ENCODE results near the gene UGT1A8.
"Not testable (repeated sequence)": the region's sequence is repeated elsewhere in the genome, so short reads cannot be mapped to it uniquely, and the experiment has no call there.

UGT1A8 gene

GRCh38 chr2:233583217-233583965, 34.0 kb upstream of the UGT1A8 start:
- not testable (repeated sequence) for H3K9ac ChIP-seq (ENCODE audit: low read length); H3K4me2 ChIP-seq (ENCODE audit: low read length); H3K27ac ChIP-seq (ENCODE audit: low read depth, low read length, poor library complexity, severe bottlenecking); H3K36me3 ChIP-seq (ENCODE audit: insufficient read depth, low read length); H3K9me2 ChIP-seq (ENCODE audit: low read depth, low read length); H3K27me3 ChIP-seq (ENCODE audit: insufficient read depth, low read length); H4K20me1 ChIP-seq (ENCODE audit: insufficient read depth, low read length); H3K4me3 ChIP-seq (ENCODE audit: low read depth, low read length, poor library complexity, severe bottlenecking); H3K79me2 ChIP-seq (ENCODE audit: insufficient read depth, low read length); H3F3A ChIP-seq (ENCODE audit: insufficient read depth, low read length); H2AFZ ChIP-seq (ENCODE audit: low read length); H3K9me3 ChIP-seq (ENCODE audit: low read length)
- H3K4me1 ChIP-seq (ENCODE audit: insufficient read depth, low read length, severe bottlenecking): peaks cover 14% of the 10 kb centered on the region

- Histone ChIP-seq H4K20me1 (ENCODE audit: insufficient read depth, low read length) (no peaks in the 10 kb centered on the region), H3K27me3 (ENCODE audit: insufficient read depth, low read length) (no peaks in the 10 kb centered on the region), H3K4me3 (ENCODE audit: low read depth, low read length, poor library complexity, severe bottlenecking) (no peak overlapping the region), H3F3A (ENCODE audit: insufficient read depth, low read length) (no peaks in the 10 kb centered on the region), H3K4me1 (ENCODE audit: insufficient read depth, low read length, severe bottlenecking) (peaks cover 14% of the 10 kb centered on the region), H3K36me3 (ENCODE audit: insufficient read depth, low read length) (no peaks in the 10 kb centered on the region), H3K9me2 (ENCODE audit: low read depth, low read length) (no peaks in the 10 kb centered on the region), H3K4me2 (ENCODE audit: low read length) (no peak overlapping the region), H3K79me2 (ENCODE audit: insufficient read depth, low read length) (no peaks in the 10 kb centered on the region), H3K27ac (ENCODE audit: low read depth, low read length, poor library complexity, severe bottlenecking) (no peak overlapping the region), H3K9me3 (ENCODE audit: low read length) (no peaks in the 10 kb centered on the region), H2AFZ (ENCODE audit: low read length) (no peak overlapping the region), H3K9ac (ENCODE audit: low read length) (no peak overlapping the region)
- TF ChIP-seq CTCF (IDR thresholded peaks at IDR 0.05; ENCODE audit: low read length) (no peak), EZH2 (IDR thresholded peaks at IDR 0.05; ENCODE audit: borderline replicate concordance, low read length) (no peak)
Measured at GRCh38 chr2:233584210-233584609, 33.2 kb upstream of the UGT1A8 start.

GRCh38 chr2:233588400-233588799, 29.0 kb upstream of the UGT1A8 start:
- no peak for TF ChIP-seq EZH2 (IDR thresholded peaks at IDR 0.05; ENCODE audit: borderline replicate concordance, low read length)
- TF ChIP-seq CTCF (IDR thresholded peaks at IDR 0.05; ENCODE audit: low read length): no peak
- H2AFZ ChIP-seq (ENCODE audit: low read length): no peak overlapping the region
- no peaks in the 10 kb centered on the region for H3K9me2 ChIP-seq (ENCODE audit: low read depth, low read length)
- H4K20me1 ChIP-seq (ENCODE audit: insufficient read depth, low read length): no peaks in the 10 kb centered on the region
- no peaks in the 10 kb centered on the region for H3K79me2 ChIP-seq (ENCODE audit: insufficient read depth, low read length)
- no peak overlapping the region for H3K4me2 ChIP-seq (ENCODE audit: low read length)
- no peak overlapping the region for H3K4me3 ChIP-seq (ENCODE audit: low read depth, low read length, poor library complexity, severe bottlenecking)
- H3K27ac ChIP-seq (ENCODE audit: low read depth, low read length, poor library complexity, severe bottlenecking): no peak overlapping the region
- H3K9ac ChIP-seq (ENCODE audit: low read length): no peak overlapping the region
- no peaks in the 10 kb centered on the region for H3F3A ChIP-seq (ENCODE audit: insufficient read depth, low read length)
- no peaks in the 10 kb centered on the region for H3K9me3 ChIP-seq (ENCODE audit: low read length)
- H3K36me3 ChIP-seq (ENCODE audit: insufficient read depth, low read length): no peaks in the 10 kb centered on the region
- H3K4me1 ChIP-seq (ENCODE audit: insufficient read depth, low read length, severe bottlenecking): peaks cover 20% of the 10 kb centered on the region
- H3K27me3 ChIP-seq (ENCODE audit: insufficient read depth, low read length): no peaks in the 10 kb centered on the region

- not testable (repeated sequence) for H4K20me1 ChIP-seq (ENCODE audit: insufficient read depth, low read length); H3K4me3 ChIP-seq (ENCODE audit: low read depth, low read length, poor library complexity, severe bottlenecking); H2AFZ ChIP-seq (ENCODE audit: low read length); H3K4me2 ChIP-seq (ENCODE audit: low read length); H3K9ac ChIP-seq (ENCODE audit: low read length); H3K9me3 ChIP-seq (ENCODE audit: low read length); H3F3A ChIP-seq (ENCODE audit: insufficient read depth, low read length); H3K27me3 ChIP-seq (ENCODE audit: insufficient read depth, low read length); H3K9me2 ChIP-seq (ENCODE audit: low read depth, low read length); H3K79me2 ChIP-seq (ENCODE audit: insufficient read depth, low read length); H3K36me3 ChIP-seq (ENCODE audit: insufficient read depth, low read length)
- Histone ChIP-seq H3K4me1 (ENCODE audit: insufficient read depth, low read length, severe bottlenecking) (peaks cover 15% of the 10 kb centered on the region), H3K27ac (ENCODE audit: low read depth, low read length, poor library complexity, severe bottlenecking) (peak overlapping the region; percentile 20)
Measured at GRCh38 chr2:233592706-233593105, 24.7 kb upstream of the UGT1A8 start.
